SK-N-SH (cell line): Measurements from ENCODE around the gene TMEM115. TPM values are rescaled to one million over a fixed set of nuclear protein-coding genes. Genes with fewer than 3 reads are reported as not detected.

Source experiments
- CTCF ChIA-PET: fragments of 300-600, 350-600 bp; formaldehyde crosslinking; extraction: SDS; loops from one replicate; lab custom pipeline; 2021; lab: Yijun Ruan, JAX
- POLR2A ChIA-PET: fragments of 350-600 bp; sonication (Branson Sonifier 250); formaldehyde crosslinking; extraction: SDS; loops from one replicate; lab custom pipeline; 2020; ENCODE audit warnings: antibody characterized with exemption, inconsistent platforms; lab: Yijun Ruan, JAX
- DNase-seq: peaks from one replicate; pipeline ENCODE4 v3.0.0; 2012
- H2AFZ ChIP-seq: fragments of 200-600 bp; sonication (generic); 2 replicates; pipeline ENCODE4 v1.8.1; 2016; ENCODE audit warnings: antibody characterized with exemption, mild to moderate bottlenecking, low read depth
- H3F3A ChIP-seq: fragments of 200-600 bp; sonication (generic); replicated peaks from 2 replicates; pipeline ENCODE3; 2016; ENCODE audit warnings: antibody characterized with exemption, mild to moderate bottlenecking; ENCODE audit not compliant: insufficient read depth
- H3K27ac ChIP-seq, 2 experiments: fragments of 200-500 bp in 1 of 2; fragments of 200-600 bp in 1 of 2; sonication (Bioruptor generic) in 1 of 2; sonication (generic), shearing (Covaris generic) in 1 of 2; 2 replicates each; pipeline versions ENCODE4 v1.5.1 to v1.6.1; 2014 to 2016; ENCODE audit warnings: low read depth in 2 of 2, inconsistent platforms in 1 of 2, low read length in 1 of 2, mild to moderate bottlenecking in 1 of 2, mixed read lengths in 1 of 2
- H3K27me3 ChIP-seq: fragments of 200-600 bp; sonication (generic), shearing (Covaris generic); 2 replicates; pipeline ENCODE4 v1.6.1; 2016; ENCODE audit warnings: mixed run types; ENCODE audit not compliant: insufficient read depth
- H3K36me3 ChIP-seq, 2 experiments: fragments of 200-500 bp in 1 of 2; fragments of 200-600 bp in 1 of 2; sonication (Bioruptor generic) in 1 of 2; sonication (generic) in 1 of 2; replicated peaks in 1 of 2; 2 replicates each; pipeline versions ENCODE3 to v1.5.1; 2014 to 2016; ENCODE audit warnings: low read length in 1 of 2, mild to moderate bottlenecking in 1 of 2; ENCODE audit not compliant: insufficient read depth in 2 of 2, control insufficient read depth in 1 of 2
- H3K4me1 ChIP-seq, 2 experiments: fragments of 200-500 bp in 1 of 2; fragments of 200-600 bp in 1 of 2; sonication (Bioruptor generic) in 1 of 2; sonication (generic), shearing (Covaris generic) in 1 of 2; 2 replicates each; pipeline versions ENCODE4 v1.5.1 to v1.6.1; 2014 to 2016; ENCODE audit warnings: low read depth in 1 of 2, low read length in 1 of 2, mixed run types in 1 of 2; ENCODE audit not compliant: insufficient read depth in 2 of 2, control insufficient read depth in 1 of 2
- H3K4me2 ChIP-seq: fragments of 200-600 bp; sonication (generic), shearing (Covaris generic); 2 replicates; pipeline ENCODE4 v1.6.1; 2017; ENCODE audit warnings: mixed run types
- H3K4me3 ChIP-seq, 2 experiments: fragments of 200-500 bp in 1 of 2; fragments of 200-600 bp in 1 of 2; sonication (Bioruptor generic) in 1 of 2; sonication (generic), shearing (Covaris generic) in 1 of 2; 2 replicates each; pipeline versions ENCODE4 v1.5.1 to v1.8.1; 2014 to 2016; ENCODE audit warnings: low read depth in 2 of 2, inconsistent platforms in 1 of 2, low read length in 1 of 2, mild to moderate bottlenecking in 1 of 2, mixed read lengths in 1 of 2, moderate library complexity in 1 of 2
- H3K79me2 ChIP-seq: fragments of 200-600 bp; sonication (generic); 2 replicates; pipeline ENCODE4 v1.8.1; 2017; ENCODE audit warnings: mild to moderate bottlenecking; ENCODE audit not compliant: insufficient read depth
- H3K9ac ChIP-seq: fragments of 200-600 bp; sonication (generic); 2 replicates; pipeline ENCODE4 v1.6.1; 2017; ENCODE audit warnings: mixed run types
- H3K9me2 ChIP-seq: fragments of 200-600 bp; sonication (generic); 2 replicates; pipeline ENCODE4 v1.6.1; 2017; ENCODE audit warnings: mixed run types
- H3K9me3 ChIP-seq: fragments of 200-600 bp; sonication (generic); 2 replicates; pipeline ENCODE4 v1.6.1; 2017; ENCODE audit warnings: mixed run types, mild to moderate bottlenecking, moderate library complexity
- H4K20me1 ChIP-seq: fragments of 200-600 bp; sonication (generic); 2 replicates; pipeline ENCODE4 v1.6.1; 2017; ENCODE audit warnings: mild to moderate bottlenecking, mixed run types; ENCODE audit not compliant: insufficient read depth
- CTCF ChIP-seq: fragments of 200-600 bp; sonication (generic); IDR thresholded peaks from 2 replicates; pipeline ENCODE4 v1.6.1; 2017; ENCODE audit warnings: antibody characterized with exemption, mild to moderate bottlenecking, moderate library complexity
- ELF1 ChIP-seq: IDR thresholded peaks from 2 replicates; pipeline ENCODE4 v1.4.0; 2012
- EZH2phosphoT487 ChIP-seq: fragments of 200-600 bp; sonication (generic); IDR thresholded peaks from 2 replicates; pipeline ENCODE4 v1.6.1; 2017; ENCODE audit warnings: low read depth, mixed run types, mild to moderate bottlenecking, antibody characterized with exemption, moderate library complexity, borderline replicate concordance
- GABPA ChIP-seq: IDR thresholded peaks from 2 replicates; pipeline ENCODE4 v1.4.0; 2012; ENCODE audit warnings: low read depth, mild to moderate bottlenecking
- JUND ChIP-seq: IDR thresholded peaks from 2 replicates; pipeline ENCODE4 v1.4.0; 2012
- MEF2A ChIP-seq: IDR thresholded peaks from 2 replicates; pipeline ENCODE4 v1.4.0; 2012; ENCODE audit warnings: low read depth, borderline replicate concordance
- NFIC ChIP-seq: IDR thresholded peaks from 2 replicates; pipeline ENCODE4 v1.4.0; 2012; ENCODE audit warnings: borderline replicate concordance
- NRF1 ChIP-seq: IDR thresholded peaks from 2 replicates; pipeline ENCODE4 v1.6.1; 2012; ENCODE audit warnings: low read depth, mild to moderate bottlenecking, low read length
- RAD21 ChIP-seq: IDR thresholded peaks from 2 replicates; pipeline ENCODE4 v1.6.1; 2012; ENCODE audit warnings: mild to moderate bottlenecking, low read length
- RCOR1 ChIP-seq: fragments of 150-350 bp; IDR thresholded peaks from 2 replicates; pipeline ENCODE4 v1.6.1; 2017; ENCODE audit warnings: antibody characterized with exemption, low read length
- REST ChIP-seq: IDR thresholded peaks from 2 replicates; pipeline ENCODE4 v1.6.1; 2012; ENCODE audit warnings: mild to moderate bottlenecking, low read depth, low read length, moderate library complexity
- RXRA ChIP-seq: IDR thresholded peaks from 2 replicates; pipeline ENCODE4 v1.4.0; 2012; ENCODE audit warnings: low read depth, mild to moderate bottlenecking, borderline replicate concordance
- TCF12 ChIP-seq: IDR thresholded peaks from 2 replicates; pipeline ENCODE4 v1.4.0; 2012
- WGBS: methylation state at CpG from one replicate; pipeline ENCODE4 v1.1.6; 2017; ENCODE audit warnings: low lambda C conversion rate; 5-methylcytosine and 5-hydroxymethylcytosine counted together
- polyA plus RNA-seq, 3 experiments: library from polyadenylated mRNA; depleted of rRNA; stranded (reverse); fragments of >200 nt; gene quantifications; 2 replicates each; pipeline ENCODE4 v1.2.3, GENCODE V29; 2012
- TF ChIP-seq, protein P1 (sequence below): IDR thresholded peaks from 2 replicates; pipeline ENCODE4 v1.4.0; 2012; ENCODE audit warnings: low read depth
- TF ChIP-seq, protein P2 (sequence below): IDR thresholded peaks from 2 replicates; pipeline ENCODE4 v1.4.0; 2012; ENCODE audit warnings: low read depth, borderline replicate concordance

TMEM115 gene
- polyA plus RNA-seq, 1 of the 3 experiments (the other 2 are of a cell fraction): 47.8 TPM

DNA sequence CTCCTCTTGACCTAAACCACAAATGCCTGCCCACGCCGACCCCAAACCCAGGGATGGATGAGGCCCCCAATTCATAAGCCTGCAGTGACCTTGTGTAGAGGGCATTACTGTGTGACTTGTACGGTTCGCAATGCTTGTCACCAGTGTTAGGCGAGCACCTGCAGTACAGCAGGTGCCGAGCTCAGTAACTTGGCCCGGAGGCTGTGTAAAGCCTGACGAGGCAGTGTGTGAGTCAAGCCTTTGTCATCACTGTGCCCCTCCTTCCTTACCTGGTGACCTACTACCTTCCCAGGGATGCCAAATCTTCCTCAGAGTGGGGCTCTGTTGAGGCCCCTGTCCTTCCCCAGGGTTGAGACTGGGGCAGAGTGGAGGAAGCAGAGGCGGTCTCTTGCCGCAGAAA is 37.2 kb upstream of the TMEM115 start:
- Histone ChIP-seq H3K27me3 (peaks cover 21% of the 10 kb centered on the region; the same call in 1 of the 2 replicates), H2AFZ (no peak overlapping the region), H3K9me2 (no peaks in the 10 kb centered on the region), H3K4me3 (no peak overlapping the region), H3F3A (no peaks in the 10 kb centered on the region), H3K36me3 (no peaks in the 10 kb centered on the region), H4K20me1 (no peaks in the 10 kb centered on the region), H3K79me2 (no peaks in the 10 kb centered on the region), H3K4me1 (peaks cover 0 to 93% of the 10 kb centered on the region in 2 experiments; a peak in 1 of 4 replicates), H3K9ac (no peak overlapping the region), H3K9me3 (no peaks in the 10 kb centered on the region), H3K27ac (peak overlapping the region in 1 of 2 experiments; percentile 75; a peak in 1 of 4 replicates), H3K4me2 (no peak overlapping the region)
- WGBS: 79% methylated on average over 7 of the region's 10 CpGs
- ChIA-PET POLR2A (no interaction called here), CTCF (interaction anchor here (0.7 to 1.9 kb wide), 7 partner anchors 11 to 41 kb away, joined by 3 to 6 read pairs (median 3); no protein-coding TSS in a partner anchor)
- no peak for DNase-seq
- TF ChIP-seq RAD21: no peak
- TF ChIP-seq TCF12: no peak
- TF ChIP-seq, protein P1, sequence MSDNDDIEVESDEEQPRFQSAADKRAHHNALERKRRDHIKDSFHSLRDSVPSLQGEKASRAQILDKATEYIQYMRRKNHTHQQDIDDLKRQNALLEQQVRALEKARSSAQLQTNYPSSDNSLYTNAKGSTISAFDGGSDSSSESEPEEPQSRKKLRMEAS: no peak
- TF ChIP-seq JUND: no peak
- TF ChIP-seq NFIC: no peak
- TF ChIP-seq NRF1: no peak
- no peak for TF ChIP-seq EZH2phosphoT487
- TF ChIP-seq RXRA: no peak
- no peak for TF ChIP-seq CTCF
- no peak for TF ChIP-seq GABPA
- TF ChIP-seq, protein P2, sequence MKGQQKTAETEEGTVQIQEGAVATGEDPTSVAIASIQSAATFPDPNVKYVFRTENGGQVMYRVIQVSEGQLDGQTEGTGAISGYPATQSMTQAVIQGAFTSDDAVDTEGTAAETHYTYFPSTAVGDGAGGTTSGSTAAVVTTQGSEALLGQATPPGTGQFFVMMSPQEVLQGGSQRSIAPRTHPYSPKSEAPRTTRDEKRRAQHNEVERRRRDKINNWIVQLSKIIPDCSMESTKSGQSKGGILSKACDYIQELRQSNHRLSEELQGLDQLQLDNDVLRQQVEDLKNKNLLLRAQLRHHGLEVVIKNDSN: no peak
- TF ChIP-seq REST: no peak
- TF ChIP-seq RCOR1: no peak
- TF ChIP-seq ELF1: no peak
- no peak for TF ChIP-seq MEF2A
